ENCODE data around the gene FA2H. TPM values are rescaled to one million over a fixed set of nuclear protein-coding genes. Genes with fewer than 3 reads are reported as not detected.
"Not testable (repeated sequence)": the region's sequence is repeated elsewhere in the genome, so short reads cannot be mapped to it uniquely, and the experiment has no call there.

The FA2H gene
- polyA plus RNA-seq, 2 of the 4 experiments (the other 2 are of a cell fraction), result 5.6 to 7.1 TPM

DNA sequence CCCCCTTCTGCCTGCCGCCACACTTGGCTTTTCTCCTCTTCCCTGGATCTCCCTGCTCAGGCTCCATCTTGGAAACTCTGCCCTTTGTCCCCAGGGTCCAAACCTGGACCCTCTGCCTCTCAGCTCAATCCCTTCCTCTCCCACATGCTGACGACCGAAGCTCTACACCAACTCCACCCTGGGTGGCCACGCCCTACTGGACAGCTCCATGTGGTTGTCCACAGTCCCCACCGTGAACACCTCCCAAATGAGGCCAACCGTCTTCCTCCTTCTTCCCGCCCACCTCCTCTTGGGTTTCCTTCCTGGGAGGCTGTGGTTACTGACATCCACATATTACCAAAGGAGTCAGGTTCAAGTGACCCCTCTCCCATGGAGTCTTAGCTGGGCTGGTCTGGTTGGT lies 51.4 kb downstream of the FA2H start (continued):
- no peak for TF ChIP-seq SMC3 (IDR thresholded peaks at IDR 0.05)
- TF ChIP-seq JUNB (IDR thresholded peaks at IDR 0.05), result no peak
- TF ChIP-seq, protein P1, sequence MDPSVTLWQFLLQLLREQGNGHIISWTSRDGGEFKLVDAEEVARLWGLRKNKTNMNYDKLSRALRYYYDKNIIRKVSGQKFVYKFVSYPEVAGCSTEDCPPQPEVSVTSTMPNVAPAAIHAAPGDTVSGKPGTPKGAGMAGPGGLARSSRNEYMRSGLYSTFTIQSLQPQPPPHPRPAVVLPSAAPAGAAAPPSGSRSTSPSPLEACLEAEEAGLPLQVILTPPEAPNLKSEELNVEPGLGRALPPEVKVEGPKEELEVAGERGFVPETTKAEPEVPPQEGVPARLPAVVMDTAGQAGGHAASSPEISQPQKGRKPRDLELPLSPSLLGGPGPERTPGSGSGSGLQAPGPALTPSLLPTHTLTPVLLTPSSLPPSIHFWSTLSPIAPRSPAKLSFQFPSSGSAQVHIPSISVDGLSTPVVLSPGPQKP (IDR thresholded peaks at IDR 0.05; ENCODE audit: low read depth, low read length), result no peak

DNA sequence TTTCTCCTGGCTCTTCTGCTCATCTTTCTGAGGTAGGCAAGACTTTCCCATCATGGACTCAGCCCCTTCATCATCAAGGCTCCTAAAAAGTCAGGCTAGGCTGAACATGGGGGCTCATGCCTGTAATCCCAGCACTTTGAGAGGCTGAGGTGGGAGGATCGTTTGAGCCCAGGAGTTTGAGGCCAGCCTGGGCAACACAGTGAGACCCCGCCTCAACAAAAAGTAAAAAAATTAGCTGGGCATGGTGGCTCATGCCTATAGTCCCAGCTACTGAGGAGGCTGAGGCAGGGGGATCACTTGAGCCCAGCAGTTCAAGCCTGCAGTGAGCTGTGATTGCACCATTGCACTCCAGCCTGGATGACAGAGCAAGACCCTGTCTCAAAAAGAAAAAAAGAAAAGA lies 52.5 kb downstream of the FA2H start:
- H3K4me1 ChIP-seq; H3K27ac ChIP-seq; DNase-seq (ENCODE audit: low read depth in 1 of 2, low spot score in 1 of 2); FAIRE-seq; POLR2A ChIA-PET; H3K4me2 ChIP-seq; H3K9me3 ChIP-seq; H3K4me3 ChIP-seq; ATAC-seq: not testable (repeated sequence)
- CTCF ChIA-PET, result interaction anchor here (0.7 to 6.4 kb wide), 6 partner anchors 8 to 240 kb away, joined by 3 to 68 read pairs (median 12); no protein-coding TSS in a partner anchor
- WGBS (ENCODE audit: missing lambda C conversion rate), result 69% methylated on average over 2 of the region's 2 CpGs

- POLR2A ChIA-PET, result no interaction called here
- FAIRE-seq (no peak), DNase-seq (ENCODE audit: low read depth in 1 of 2, low spot score in 1 of 2) (no peak), ATAC-seq (no peak)
- H3K9me3 ChIP-seq, result peaks cover 2% of the 10 kb centered on the region
- H3K27ac ChIP-seq, result no peak overlapping the region
- no peak overlapping the region for H3K4me3 ChIP-seq
- no peak overlapping the region for H3K4me2 ChIP-seq
- no peaks in the 10 kb centered on the region for H3K4me1 ChIP-seq
- TF ChIP-seq KDM1A (IDR thresholded peaks at IDR 0.05; ENCODE audit: low read depth) (no peak), JUNB (IDR thresholded peaks at IDR 0.05) (no peak)
- CTCF ChIA-PET, result interaction anchor here (0.6 to 6.3 kb wide), 8 partner anchors 11 to 149 kb away, joined by 3 to 35 read pairs (median 4); no protein-coding TSS in a partner anchor
- WGBS (ENCODE audit: missing lambda C conversion rate), result 92% methylated on average over 11 of the region's 11 CpGs
Measured at GRCh38 chr16:74721716-74722115, 52.9 kb downstream of the FA2H start.

- 83% methylated on average over 5 of the region's 5 CpGs for WGBS (ENCODE audit: missing lambda C conversion rate)
- ChIA-PET POLR2A (no interaction called here), CTCF (interaction anchor here (1.1 to 3.7 kb wide), 6 partner anchors 8 to 142 kb away, joined by 3 to 19 read pairs (median 4); no protein-coding TSS in a partner anchor)
Measured at GRCh38 chr16:74720579-74720978, 54.0 kb downstream of the FA2H start.

More at GRCh38 chr16:74720579-74720978, 54.0 kb downstream of the FA2H start:
- no peak overlapping the region for H3K27ac ChIP-seq
- H3K9me3 ChIP-seq, result no peaks in the 10 kb centered on the region
- TF ChIP-seq NR3C1 (IDR thresholded peaks at IDR 0.05) (no peak), FOXS1 (CRISPR knock-in tag; IDR thresholded peaks at IDR 0.05) (no peak), RNF2 (IDR thresholded peaks at IDR 0.05; ENCODE audit: borderline replicate concordance, low read depth) (no peak), KDM1A (IDR thresholded peaks at IDR 0.05; ENCODE audit: low read depth) (no peak), E2F6 (IDR thresholded peaks at IDR 0.05; ENCODE audit: borderline replicate concordance, low read depth) (no peak), HMGXB4 (CRISPR knock-in tag; IDR thresholded peaks at IDR 0.05; ENCODE audit: borderline replicate concordance) (no peak), HOXB13 (CRISPR knock-in tag; IDR thresholded peaks at IDR 0.05; ENCODE audit: low read depth) (no peak), TP53 (CRISPR knock-in tag; IDR thresholded peaks at IDR 0.05) (no peak), BCL3 (IDR thresholded peaks at IDR 0.05) (no peak), TFCP2L1 (CRISPR knock-in tag; IDR thresholded peaks at IDR 0.05) (no peak), MAX (IDR thresholded peaks at IDR 0.05) (no peak), CEBPB (IDR thresholded peaks at IDR 0.05) (no peak), POLR2AphosphoS2 (conservative IDR thresholded peaks at IDR 0.05; ENCODE audit: low read length) (no peak)
- H3K4me1 ChIP-seq, result no peaks in the 10 kb centered on the region
- no peak overlapping the region for H3K4me3 ChIP-seq
- H3K4me2 ChIP-seq, result no peak overlapping the region
- DNase-seq (ENCODE audit: low read depth in 1 of 2, low spot score in 1 of 2) (no peak), ATAC-seq (no peak), FAIRE-seq (no peak)
